GM21526 (cell line): ENCODE data around the gene SEPTIN7.
"Not testable (repeated sequence)": the region's sequence is repeated elsewhere in the genome, so short reads cannot be mapped to it uniquely, and the experiment has no call there.

Experiments used
- ATAC-seq: cut with Tn5 transposase; IDR thresholded peaks from one replicate; pipeline ENCODE4 v1.9.1; 2021; ENCODE audit warnings: moderate library complexity; ENCODE audit not compliant: unreplicated experiment, low FRiP score

SEPTIN7 gene

DNA sequence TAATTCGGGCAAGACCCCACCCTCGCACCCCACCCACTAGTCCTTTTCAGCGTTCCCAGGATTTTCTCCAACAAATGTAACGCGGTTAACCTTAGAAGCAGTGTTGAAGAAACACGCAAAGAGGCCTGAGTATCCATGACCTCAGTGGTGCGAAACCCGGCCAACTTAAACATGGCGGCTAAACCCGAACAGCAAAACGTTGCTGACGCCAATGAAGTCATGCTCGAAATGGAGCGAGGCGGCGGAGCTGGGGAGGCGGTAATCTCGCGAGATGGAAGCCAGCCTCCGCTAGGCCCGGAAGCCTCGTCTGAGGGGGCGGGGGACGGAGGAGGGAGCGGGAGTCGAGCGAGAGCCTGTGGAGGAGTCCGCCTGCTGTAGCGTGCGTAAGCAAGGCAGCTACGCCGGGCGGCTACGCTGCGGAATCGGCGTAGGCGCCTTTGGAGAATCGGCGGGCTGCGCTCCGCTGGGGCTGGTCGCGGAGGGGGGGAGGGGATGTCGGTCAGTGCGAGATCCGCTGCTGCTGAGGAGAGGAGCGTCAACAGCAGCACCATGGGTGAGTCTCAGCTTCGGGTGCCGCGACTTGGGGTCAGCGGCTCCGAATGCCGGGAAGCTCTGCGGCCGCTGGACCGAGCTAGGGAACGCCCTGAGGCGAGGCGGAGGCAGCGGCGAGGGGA is at the start of gene SEPTIN7:
SEPTIN7 (plus strand) TSS at position 340 of the 674 bp plus-strand sequence; CDS start at position 493, 153 bp downstream.
- ATAC-seq: peak; percentile 84

DNA sequence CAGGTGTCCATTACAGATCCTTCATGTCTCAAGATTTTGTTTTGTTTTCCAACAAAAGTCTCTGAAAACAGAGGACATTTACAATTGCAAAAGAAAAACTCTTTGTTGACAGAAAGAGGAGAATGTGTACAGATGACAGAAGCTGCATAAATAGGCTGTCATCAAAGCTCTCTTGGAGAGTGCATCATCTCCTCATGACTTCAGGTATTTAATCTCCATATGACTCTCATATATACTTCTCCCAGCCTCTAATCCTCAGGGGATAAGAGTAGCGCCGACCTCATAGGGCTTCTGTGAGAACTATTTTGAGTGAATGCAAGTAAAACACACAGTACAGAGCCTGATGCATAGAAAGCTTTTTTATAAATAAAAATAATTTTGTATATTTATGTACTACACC is 48.1 kb upstream of the SEPTIN7 start:
- no peak for ATAC-seq

DNA sequence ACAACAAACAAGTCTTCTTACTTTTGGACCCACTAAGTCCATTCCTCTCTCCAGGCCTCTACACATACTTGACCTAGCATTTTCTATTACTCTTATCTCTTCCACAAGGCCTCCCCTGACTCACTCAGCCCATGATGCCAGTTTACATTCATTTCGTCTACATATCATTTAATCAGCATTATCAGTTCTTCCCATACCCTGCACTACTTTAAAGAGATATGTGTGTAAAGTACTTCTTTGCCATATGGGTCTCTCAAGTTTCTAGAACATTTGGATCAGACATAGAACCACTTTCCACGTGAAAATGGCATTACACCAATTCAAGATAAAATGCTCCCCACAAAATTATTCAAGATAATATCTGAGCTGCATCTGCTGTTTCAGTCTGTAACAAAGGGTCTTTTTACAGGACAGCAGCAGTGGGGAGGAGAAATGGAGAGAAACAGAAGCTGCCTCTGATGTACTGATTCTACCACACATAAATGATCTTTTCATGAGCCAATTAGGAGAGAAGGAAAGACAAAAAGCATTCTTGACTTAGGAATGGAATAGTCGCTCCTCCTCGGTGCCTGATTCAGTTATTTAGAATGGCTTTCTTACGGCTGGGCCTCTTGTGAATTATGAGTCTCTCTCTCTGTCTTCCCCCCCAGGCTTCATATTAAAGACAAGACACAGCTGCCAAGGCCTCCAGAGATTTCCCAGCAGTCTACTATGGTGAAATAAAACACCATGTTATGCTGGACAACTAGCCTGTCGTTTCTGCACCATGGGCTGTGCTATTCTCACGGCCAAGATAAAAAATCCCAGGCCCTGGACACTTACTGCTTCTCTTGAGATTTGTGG is 46.9 kb upstream of the SEPTIN7 start:
- no peak for ATAC-seq

DNA sequence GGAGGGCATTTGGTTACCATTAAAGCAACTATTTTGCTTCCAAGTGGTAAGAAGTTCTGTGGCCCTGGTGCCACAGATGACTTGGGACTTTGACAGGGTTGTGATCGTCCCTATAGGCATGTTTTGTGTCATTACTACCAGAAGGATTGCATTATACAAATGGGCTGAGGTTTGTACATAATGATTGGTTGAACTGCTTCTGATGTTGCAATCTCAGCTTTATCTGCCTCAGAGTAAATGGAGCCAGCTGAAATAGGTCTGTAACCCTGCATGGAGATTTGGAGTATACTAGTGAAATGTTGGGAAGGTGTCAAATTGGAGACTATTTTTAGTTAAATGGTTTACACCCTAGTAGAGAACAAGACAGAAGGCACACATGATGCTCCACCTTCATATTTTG is 46.1 kb upstream of the SEPTIN7 start:
- no peak for ATAC-seq

DNA sequence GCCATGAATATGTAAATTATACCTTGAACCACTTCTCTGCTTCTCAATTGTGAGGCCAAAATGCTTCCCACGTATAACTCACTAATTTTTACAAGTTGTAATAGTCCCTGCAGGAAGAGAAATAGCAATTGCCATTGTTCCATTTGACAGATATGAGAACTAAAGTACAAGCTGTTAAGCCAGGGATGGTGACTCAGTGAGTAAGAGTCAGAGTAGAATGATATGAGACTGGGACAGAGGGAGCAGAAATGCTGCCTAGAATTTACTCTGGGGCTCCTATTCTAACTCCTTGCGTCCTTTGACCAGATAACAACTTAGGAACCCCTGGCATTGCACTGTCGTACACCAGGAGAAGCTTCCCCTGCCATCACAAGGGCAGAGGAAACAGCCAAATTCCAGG is 45.1 kb upstream of the SEPTIN7 start:
- ATAC-seq: no peak

DNA sequence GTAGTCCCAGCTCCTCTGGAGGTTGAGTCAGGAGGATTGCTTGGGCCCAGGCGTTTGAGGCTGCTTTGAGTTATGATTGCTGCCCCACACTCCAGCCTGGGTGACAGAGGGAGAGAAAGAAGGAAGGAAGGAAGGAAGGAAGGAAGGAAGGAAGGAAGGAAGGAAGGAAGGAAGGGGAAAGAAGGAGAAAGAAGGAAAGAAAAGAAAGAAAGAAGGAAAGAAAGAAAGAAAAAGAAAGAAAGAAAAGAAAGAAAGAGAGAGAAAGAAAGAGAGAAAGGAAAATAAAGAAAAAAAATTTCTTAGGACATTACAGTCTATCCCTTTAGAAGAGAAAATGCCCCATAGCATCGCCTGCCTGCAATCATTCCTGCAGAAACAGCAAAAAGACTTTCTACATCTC is 44.4 kb upstream of the SEPTIN7 start:
- not testable (repeated sequence) for ATAC-seq

DNA sequence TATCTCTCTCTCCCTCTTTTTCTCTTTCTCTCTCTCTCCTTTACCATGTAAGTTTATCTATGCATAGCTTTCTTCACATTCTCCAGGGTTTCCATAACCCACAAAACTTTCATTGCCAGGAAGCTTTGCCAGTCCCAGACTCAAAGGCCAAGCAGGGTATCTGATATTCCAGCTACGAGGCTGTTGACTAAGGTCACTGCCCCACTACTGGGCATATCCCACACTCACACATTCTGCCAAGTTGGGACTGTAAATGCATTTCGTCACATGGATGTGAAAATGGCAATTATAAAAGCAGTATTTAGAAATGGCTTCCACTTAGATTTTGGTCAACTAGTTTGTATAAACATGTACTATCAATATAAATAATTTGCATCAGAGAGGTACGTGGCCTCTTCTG is 43.3 kb upstream of the SEPTIN7 start:
- ATAC-seq: no peak

DNA sequence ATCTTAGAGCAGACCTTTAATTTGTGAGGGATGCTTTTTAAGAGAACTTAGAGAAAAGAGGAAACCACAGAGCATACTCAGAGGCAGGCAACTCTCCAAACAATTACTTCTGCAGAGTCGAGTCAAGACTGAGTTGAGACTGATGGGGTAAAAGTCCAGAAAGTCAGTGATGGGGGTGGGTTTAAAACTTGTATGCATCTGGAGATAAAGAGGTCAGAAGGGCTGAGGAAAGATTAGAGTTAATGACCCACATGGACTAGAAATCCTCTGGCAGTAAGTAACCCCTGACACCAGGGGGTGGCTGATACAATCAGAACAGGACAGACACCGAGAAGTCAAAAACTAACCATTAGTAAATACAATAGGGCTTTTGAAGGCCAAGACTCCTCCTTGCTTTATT is 42.4 kb upstream of the SEPTIN7 start:
- no peak for ATAC-seq

DNA sequence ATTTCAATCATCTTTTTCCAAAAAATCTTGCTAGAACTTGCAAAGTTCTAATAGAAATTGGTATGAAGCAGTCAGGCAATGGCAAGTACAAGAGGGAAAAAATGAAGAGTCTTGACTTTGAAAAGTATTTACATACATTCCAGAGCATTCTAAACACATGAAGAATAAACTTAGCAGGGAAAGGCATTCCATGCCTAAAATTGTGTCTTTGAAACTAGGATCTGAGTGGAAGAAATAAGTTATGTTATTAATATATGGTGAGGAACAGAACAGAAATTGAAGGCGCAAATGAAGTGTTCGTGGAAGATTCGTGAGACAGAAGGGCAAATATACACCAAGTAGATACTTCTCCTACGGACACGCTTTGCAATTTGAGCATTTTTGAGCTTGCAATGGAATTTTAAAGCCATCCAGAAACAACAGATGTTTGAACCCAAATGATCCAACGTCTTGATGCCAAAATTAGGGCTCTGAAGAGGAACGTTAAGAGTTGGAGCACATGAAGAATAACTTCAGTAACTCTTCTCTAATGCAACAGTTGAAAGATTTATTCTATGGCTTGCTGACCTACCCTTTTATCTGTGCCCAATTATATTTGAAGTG is 40.6 kb upstream of the SEPTIN7 start:
- ATAC-seq: no peak

DNA sequence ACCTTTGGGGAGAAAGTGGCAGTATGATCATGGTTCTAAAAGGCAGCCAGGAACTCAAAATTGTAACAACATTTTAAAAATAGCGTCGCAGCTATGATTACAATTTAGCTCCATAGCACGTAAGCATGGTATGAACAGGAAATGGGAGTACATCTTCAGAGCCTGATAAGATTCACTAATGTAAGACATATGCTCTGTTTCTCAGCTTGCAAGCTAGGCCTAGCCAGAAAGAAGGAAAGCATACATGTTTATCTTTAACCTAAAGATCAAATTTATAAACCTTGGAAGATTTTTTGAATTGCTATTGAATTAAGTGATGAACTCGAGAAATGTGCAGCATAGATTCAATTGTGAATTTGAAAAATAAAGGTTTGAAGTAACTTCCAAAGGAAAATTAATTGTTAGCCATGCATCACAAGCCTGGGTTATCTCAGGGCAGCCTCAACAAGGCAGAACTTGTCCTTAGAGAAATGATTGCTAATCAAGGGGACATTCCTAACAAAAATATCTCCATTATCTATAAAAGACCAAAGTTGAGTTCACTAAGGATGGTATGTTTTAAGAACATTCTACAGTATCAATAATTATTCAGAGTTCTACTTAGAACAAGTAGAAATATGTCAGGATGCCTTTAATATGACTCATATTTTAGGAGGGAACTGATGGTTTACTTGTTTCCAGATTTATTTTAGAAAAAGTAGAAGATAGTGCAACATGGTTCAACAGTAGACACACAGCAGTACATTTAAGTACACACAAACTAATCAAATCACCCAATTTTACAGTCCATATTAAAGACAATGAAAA is 38.8 kb upstream of the SEPTIN7 start:
- ATAC-seq: no peak

DNA sequence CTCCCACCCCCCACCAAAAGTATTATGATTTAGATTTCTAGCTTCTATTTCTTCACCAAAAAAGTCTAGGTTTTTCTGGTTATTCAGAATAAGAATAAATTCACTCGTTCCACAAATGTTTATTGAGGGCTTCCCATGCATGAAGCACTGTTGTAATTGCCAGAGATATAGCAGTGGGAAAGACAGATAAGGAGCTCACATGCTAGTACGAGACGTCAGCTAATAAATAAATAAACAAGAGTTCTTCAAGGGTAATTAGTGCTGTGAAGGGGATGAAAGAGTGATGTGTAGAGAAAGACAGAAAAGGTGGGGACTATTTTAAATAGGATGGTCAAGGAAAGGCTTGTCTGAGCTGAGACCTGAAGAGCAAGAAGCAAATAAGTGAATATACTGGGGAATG is 38.1 kb upstream of the SEPTIN7 start:
- ATAC-seq: no peak

DNA sequence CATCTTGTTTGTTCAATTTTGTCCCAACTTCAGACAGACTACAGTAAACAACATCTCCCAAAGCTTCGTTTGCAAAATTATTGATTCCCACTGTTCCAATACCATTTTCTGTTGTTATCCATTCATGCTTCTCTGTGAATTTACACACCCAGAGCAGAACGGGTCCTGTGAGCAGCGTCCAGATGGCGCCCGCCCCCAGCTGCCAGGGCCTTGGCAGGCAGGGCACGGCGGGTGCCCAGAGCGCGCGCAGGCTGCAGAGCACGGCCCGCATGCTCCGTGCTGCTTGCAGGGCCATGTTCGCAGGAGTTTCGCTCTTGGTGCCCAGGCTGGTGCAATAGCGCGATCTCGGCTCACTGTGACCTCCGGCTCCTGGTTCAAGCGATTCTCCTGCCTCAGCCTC is 32.5 kb upstream of the SEPTIN7 start:
- no peak for ATAC-seq

DNA sequence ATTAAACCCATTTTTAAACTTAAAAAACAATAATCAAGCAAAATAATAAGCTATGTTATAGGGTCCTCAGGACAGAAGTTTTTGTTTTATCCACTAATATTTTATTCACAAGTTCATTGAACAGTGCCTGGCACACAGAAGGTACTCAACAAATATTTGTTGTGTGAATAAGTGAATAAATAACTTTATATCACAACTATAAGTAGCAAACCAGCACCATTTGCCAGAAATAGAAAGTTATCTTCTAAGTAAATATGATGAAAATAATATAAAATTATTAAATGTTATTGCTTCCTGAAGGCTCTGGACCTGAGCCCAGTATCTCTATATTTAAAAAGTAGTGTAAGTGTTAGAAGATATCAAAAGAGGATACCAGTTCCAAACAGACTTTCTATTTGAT is 29.1 kb upstream of the SEPTIN7 start:
- no peak for ATAC-seq

DNA sequence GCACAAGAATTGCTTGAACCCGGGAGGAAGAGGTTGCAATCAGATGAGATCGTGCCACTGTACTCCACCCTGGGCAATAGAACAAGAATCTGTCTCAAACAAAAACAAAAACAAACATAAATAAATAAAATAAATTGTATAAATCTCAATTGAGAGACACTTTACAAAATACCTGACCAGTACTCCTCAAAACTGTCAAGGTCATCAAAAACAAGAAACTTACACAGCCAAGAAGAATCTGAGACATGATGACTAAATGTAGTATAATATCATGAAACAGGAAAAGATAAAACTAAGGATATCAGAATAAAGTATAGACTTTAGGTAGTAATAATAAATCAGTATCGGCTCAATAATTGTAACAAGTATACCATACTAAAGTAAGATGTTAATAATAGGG is 26.9 kb upstream of the SEPTIN7 start:
- ATAC-seq: no peak

DNA sequence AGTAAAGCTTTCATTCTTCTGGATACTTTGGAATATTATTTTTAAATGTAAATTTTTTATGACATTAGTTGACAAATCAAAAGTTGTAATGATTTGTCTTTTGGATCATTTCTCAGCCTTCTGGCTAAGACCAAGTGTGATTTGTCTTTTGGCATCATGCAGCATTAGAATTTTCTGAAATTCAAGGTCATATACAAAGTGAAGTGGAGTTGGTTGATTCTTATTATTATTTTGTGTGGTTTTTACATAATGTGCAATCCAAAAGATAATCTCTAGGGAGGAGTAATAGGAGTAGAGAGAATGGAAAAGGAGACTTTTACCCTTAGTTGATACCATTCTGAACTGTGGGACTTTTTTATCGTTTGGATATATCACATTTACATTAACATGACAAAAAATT is 24.2 kb upstream of the SEPTIN7 start:
- ATAC-seq: no peak

DNA sequence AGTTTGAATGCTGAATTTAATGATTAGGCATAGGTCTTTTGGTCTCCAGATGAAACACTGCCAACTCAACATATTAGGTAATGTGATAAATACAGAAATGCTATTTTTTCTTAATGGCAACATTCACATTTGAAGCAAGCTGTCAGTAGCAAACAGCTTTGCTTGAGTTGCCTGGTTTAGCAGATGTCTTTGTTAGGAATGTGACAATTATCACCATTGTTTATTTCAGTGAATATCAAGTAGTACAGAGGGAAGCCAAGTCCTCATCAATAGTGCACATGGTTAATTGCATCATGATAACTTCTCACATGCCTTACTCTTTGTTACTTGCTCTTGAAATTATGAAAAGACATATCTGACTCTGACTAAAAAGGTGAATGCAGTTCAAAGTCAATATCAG is 23.7 kb upstream of the SEPTIN7 start:
- no peak for ATAC-seq

DNA sequence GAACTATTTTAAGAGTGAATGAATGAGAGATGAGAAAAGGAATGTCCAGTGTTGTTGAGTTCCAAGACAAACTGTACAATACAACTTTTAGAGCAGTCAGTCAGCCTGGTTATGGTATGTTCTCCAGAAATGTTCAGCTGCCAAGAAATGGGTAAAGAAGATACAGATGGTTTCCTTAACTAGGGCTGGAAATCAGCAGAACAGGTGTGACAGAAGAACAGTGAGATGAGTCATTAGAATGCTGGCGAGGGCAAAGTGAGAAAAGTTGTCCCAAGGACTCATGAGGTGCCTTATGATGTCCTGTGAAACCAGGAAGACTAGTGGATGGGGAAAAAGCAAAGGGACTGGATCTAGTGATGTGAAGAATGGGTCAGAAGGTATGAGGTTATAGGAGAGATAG is 20.8 kb upstream of the SEPTIN7 start:
- no peak for ATAC-seq

DNA sequence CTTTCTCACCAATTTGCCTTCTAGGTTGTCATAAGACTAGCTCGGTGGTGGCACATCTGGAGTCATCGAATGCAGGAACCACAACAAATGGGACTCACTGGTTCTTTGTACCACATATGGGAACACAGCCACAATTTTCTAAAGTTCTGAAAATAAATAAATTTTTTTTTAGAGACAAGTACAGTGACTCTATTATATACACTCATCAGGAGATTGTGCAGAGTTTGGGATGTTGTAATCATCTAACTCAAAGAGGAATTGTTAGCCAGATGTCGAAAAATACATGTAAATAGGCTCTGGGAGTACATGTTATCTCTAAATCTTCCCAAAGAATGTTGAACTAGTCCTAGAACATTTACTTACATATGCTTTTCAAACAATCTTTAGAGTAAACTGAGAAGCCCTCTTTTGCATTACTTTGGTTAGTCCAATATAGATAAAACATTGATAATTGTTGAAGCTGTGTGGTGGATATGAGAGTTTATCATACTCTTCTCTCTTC is 19.6 kb upstream of the SEPTIN7 start:
- ATAC-seq: no peak

DNA sequence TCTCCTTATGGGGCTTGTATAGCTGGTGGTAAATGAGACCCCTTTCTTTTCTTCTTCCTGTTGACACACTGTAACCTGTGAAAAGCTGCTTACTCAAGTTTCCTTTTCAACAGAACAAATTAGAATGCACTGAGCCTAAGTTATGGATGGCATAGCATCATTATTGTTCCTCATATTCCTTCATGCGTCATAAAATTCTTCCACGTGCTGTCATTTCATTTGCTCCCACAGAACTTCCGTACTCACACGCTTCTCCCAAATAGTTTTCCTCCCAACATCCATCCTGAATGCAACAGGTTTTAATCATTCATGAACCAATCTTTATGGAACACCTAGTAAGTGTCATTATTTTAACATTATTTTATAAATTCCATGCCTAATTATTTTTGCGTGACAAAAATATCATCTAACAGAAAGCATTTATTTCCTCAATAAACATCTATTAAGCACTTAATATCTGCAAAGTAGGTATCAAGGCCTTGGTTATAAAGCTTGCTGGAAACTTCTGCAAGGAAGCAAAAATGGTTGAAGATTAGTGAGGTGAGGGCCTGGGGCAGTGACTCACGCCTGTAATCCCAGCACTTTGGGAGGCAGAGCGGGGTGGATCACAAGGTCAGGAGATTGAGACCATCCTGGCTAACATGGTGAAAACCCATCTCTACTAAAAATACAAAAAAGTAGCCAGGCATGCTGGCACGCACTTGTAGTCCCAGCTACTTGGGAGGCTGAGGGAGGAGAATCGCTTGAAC is 18.9 kb upstream of the SEPTIN7 start:
- ATAC-seq: no peak

DNA sequence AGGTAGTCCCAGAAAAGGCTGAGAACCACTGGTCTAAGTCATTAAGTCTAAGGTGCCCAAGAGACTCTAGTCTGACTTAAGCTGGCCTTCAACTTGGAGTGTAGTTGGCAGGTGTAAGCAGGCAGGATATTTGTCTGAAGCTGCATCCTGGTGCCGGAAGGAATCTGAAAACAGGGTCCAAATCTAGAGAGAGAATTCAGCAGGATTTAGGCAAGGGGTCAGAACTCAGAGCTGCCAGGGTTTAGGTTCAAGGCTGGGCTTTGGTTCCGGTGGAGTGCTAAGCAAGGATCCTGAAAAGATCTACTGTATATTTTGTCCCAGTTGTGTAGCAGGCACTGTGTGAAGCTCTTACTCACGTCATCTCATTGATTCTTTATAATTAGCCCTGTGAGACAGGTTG is 16.5 kb upstream of the SEPTIN7 start:
- ATAC-seq: no peak
